Activated T-helper 9 cell treated with anti-CD3 and anti-CD28 coated beads, Interleukin-2, amount 50 U/mL, for 16 hours (primary cell): ENCODE data around the gene LIMCH1.
"Not testable (repeated sequence)": the region's sequence is repeated elsewhere in the genome, so short reads cannot be mapped to it uniquely, and the experiment has no call there.

ENCODE experiments used
- DNase-seq: peaks from one replicate; pipeline ENCODE4 v3.0.0-alpha.2; 2020; ENCODE audit warnings: low read depth

The LIMCH1 gene

GRCh38 chr4:41611124-41611838 is 73.3 kb downstream of the LIMCH1 start:
- no peak for DNase-seq

- no peak for DNase-seq
Measured at GRCh38 chr4:41611881-41612871, 74.2 kb downstream of the LIMCH1 start.

- no peak for DNase-seq
Measured at GRCh38 chr4:41613386-41613785, 75.4 kb downstream of the LIMCH1 start.

GRCh38 chr4:41613821-41614220 is 75.9 kb downstream of the LIMCH1 start:
- DNase-seq = no peak

GRCh38 chr4:41614519-41614918 is 76.6 kb downstream of the LIMCH1 start:
- no peak for DNase-seq

- DNase-seq = no peak
Measured at GRCh38 chr4:41619161-41619560, 81.2 kb downstream of the LIMCH1 start.

GRCh38 chr4:41620594-41621256 is 82.8 kb downstream of the LIMCH1 start:
- no peak for DNase-seq

GRCh38 chr4:41622787-41623186 is 84.8 kb downstream of the LIMCH1 start:
- no peak for DNase-seq

- DNase-seq = no peak
Measured at GRCh38 chr4:41624765-41625164, 86.8 kb downstream of the LIMCH1 start.

GRCh38 chr4:41625531-41625930 is 87.6 kb downstream of the LIMCH1 start:
- DNase-seq = no peak

GRCh38 chr4:41628936-41629335 is 91.0 kb downstream of the LIMCH1 start:
- DNase-seq = no peak

- no peak for DNase-seq
Measured at GRCh38 chr4:41631523-41631922, 93.6 kb downstream of the LIMCH1 start.

GRCh38 chr4:41632481-41633073 is 94.6 kb downstream of the LIMCH1 start:
- no peak for DNase-seq

- no peak for DNase-seq
Measured at GRCh38 chr4:41633321-41633720, 95.4 kb downstream of the LIMCH1 start.

GRCh38 chr4:41635441-41635840 is 97.5 kb downstream of the LIMCH1 start:
- no peak for DNase-seq

- no peak for DNase-seq
Measured at GRCh38 chr4:41638203-41638602, 100.2 kb downstream of the LIMCH1 start.

- DNase-seq = no peak
Measured at GRCh38 chr4:41638866-41639265, 100.9 kb downstream of the LIMCH1 start.

GRCh38 chr4:41639291-41639690 is 101.3 kb downstream of the LIMCH1 start:
- no peak for DNase-seq

GRCh38 chr4:41640906-41641305 is 102.9 kb downstream of the LIMCH1 start:
- no peak for DNase-seq

GRCh38 chr4:41642746-41643145 is 104.8 kb downstream of the LIMCH1 start:
- not testable (repeated sequence) for DNase-seq

- no peak for DNase-seq
Measured at GRCh38 chr4:41643331-41643730, 105.4 kb downstream of the LIMCH1 start.

- no peak for DNase-seq
Measured at GRCh38 chr4:41644288-41644914, 106.4 kb downstream of the LIMCH1 start.
